Measurements from ENCODE around the gene VPS26A. TPM values are rescaled to one million over a fixed set of nuclear protein-coding genes. Genes with fewer than 3 reads are reported as not detected.

VPS26A gene
- total RNA-seq, 1 experiment from 2014 or later: 10.3 TPM

- peak; percentile 58 for DNase-seq (ENCODE audit: low spot score)
Measured at GRCh38 chr10:69220041-69220451, 96.1 kb downstream of the VPS26A start, which contains the start of gene HKDC1. HKDC1 (plus strand) TSS chr10:69220332; CDS start chr10:69220436, 104 bp downstream.

DNA sequence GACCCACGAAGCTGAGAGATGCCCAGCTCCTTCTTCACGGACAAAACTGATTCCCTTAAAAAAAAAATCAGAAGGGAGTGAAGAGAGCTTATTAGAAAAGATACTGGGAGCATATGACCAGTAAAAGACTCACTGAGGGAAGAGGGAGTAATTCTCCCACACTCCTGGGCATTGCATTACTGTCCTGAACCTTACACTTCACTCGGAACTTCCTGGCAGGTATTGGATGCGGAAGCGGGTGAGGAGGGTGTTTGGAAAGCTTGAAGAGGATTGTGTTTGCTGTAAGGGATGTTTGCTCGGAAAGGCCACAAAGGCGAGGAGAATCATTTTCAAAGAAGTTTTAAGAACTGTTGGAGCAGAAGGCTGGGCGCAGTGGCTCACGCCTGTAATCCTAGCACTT is 96.5 kb downstream of the VPS26A start:
- peak; percentile 52 for DNase-seq (ENCODE audit: low spot score)

Small RNA genes within 50 kb of the gene (small RNA-seq; reads per million reads assigned to genes)
- gene RF00017: not detected

Other genes with a start within 250 kb of the VPS26A start
- gene DDX50, start 222.9 kb upstream of the VPS26A start, total RNA-seq (2014; rRNA removed; shearing (Covaris generic)): 11.5 and 13.1 TPM in 2 replicates
- gene DDX21, start 168.0 kb upstream of the VPS26A start, total RNA-seq (2014; rRNA removed; shearing (Covaris generic)): 80.6 and 82.2 TPM in 2 replicates
- 17.0 and 18.1 TPM in 2 replicates for gene KIFBP, start 135.4 kb upstream of the VPS26A start, total RNA-seq (2014; rRNA removed; shearing (Covaris generic))
- 0.13 TPM in 1 of 2 replicates, not detected in the other for gene SRGN, start 36.1 kb upstream of the VPS26A start, total RNA-seq (2014; rRNA removed; shearing (Covaris generic))
- 24.6 and 27.0 TPM in 2 replicates for gene SUPV3L1, start 56.1 kb downstream of the VPS26A start, total RNA-seq (2014; rRNA removed; shearing (Covaris generic))
- 27.5 and 29.7 TPM in 2 replicates for gene HKDC1, start 96.2 kb downstream of the VPS26A start, total RNA-seq (2014; rRNA removed; shearing (Covaris generic))
- 60.8 and 61.8 TPM in 2 replicates for gene HK1, start 154.3 kb downstream of the VPS26A start, total RNA-seq (2014; rRNA removed; shearing (Covaris generic))